Transverse colon (tissue), 4 donors: ENCODE measurements around the gene ATG101.

Experiments
- EP300 ChIP-seq: sonication (generic); formaldehyde crosslinking; IDR thresholded peaks from one replicate; pipeline ENCODE4 v1.6.1; 2017; ENCODE audit warnings: antibody characterized with exemption, low read depth
- POLR2A ChIP-seq: fragments of 450-650 bp; IDR thresholded peaks from one replicate; pipeline ENCODE4 v1.6.1; 2016; ENCODE audit warnings: antibody characterized with exemption, mild to moderate bottlenecking, moderate library complexity
- POLR2AphosphoS5 ChIP-seq, 3 donors: sonication (generic); formaldehyde crosslinking; IDR thresholded peaks; one replicate each; pipeline ENCODE4 v1.6.1; 2016; ENCODE audit warnings: antibody characterized with exemption in 3 of 3
- TF ChIP-seq, protein P1 (sequence below), 5 experiments: fragments of 200-600 bp in 3 of 5; fragments of 450-650 bp in 2 of 5; sonication (generic) in 3 of 5; IDR thresholded peaks; 1 replicate in 2 of 5; 2 replicates in 3 of 5; pipeline ENCODE4 v1.5.1; 2016 to 2017; ENCODE audit warnings: antibody characterized with exemption in 5 of 5, inconsistent platforms in 3 of 5, mild to moderate bottlenecking in 2 of 5, moderate library complexity in 1 of 5

- TF ChIP-seq, protein P1, sequence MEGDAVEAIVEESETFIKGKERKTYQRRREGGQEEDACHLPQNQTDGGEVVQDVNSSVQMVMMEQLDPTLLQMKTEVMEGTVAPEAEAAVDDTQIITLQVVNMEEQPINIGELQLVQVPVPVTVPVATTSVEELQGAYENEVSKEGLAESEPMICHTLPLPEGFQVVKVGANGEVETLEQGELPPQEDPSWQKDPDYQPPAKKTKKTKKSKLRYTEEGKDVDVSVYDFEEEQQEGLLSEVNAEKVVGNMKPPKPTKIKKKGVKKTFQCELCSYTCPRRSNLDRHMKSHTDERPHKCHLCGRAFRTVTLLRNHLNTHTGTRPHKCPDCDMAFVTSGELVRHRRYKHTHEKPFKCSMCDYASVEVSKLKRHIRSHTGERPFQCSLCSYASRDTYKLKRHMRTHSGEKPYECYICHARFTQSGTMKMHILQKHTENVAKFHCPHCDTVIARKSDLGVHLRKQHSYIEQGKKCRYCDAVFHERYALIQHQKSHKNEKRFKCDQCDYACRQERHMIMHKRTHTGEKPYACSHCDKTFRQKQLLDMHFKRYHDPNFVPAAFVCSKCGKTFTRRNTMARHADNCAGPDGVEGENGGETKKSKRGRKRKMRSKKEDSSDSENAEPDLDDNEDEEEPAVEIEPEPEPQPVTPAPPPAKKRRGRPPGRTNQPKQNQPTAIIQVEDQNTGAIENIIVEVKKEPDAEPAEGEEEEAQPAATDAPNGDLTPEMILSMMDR (IDR thresholded peaks at IDR 0.05) = no peak
- TF ChIP-seq EP300 = no peak
- TF ChIP-seq POLR2A = peak; percentile 59
- TF ChIP-seq POLR2AphosphoS5 (IDR thresholded peaks at IDR 0.05) = peak; percentile 65 to 78 (median 77)
Measured at GRCh38 chr12:52024845-52025230, 44.9 kb upstream of the ATG101 start.
